OCI-LY7 (cell line): Measurements from ENCODE around the gene ARMC12. TPM values are rescaled to one million over a fixed set of nuclear protein-coding genes. Genes with fewer than 3 reads are reported as not detected.

Experiments used
- BruUV-seq: library from RNA; stranded (reverse); fragments of 400-500 nt; replicated peaks from 2 replicates; lab custom pipeline; 2021; lab: Mats Ljungman, UMichigan
- CTCF ChIA-PET: fragments of 300-600 bp; sonication (Branson Sonifier 250); formaldehyde crosslinking; loops from one replicate; lab custom pipeline; 2022; ENCODE audit warnings: antibody characterized with exemption; ENCODE audit not compliant: unreplicated experiment; lab: Charles Lee
- POLR2A ChIA-PET: fragments of 300-600 bp; sonication (Branson Sonifier 250); formaldehyde crosslinking; loops from one replicate; lab custom pipeline; 2022; ENCODE audit warnings: antibody characterized with exemption; lab: Charles Lee
- DNase-seq: peaks from one replicate; pipeline ENCODE4 v3.0.0-alpha.2; 2015; ENCODE audit warnings: low spot score
- H2AFZ ChIP-seq: fragments of 200-600 bp; sonication (generic), shearing (Covaris generic); 2 replicates; pipeline ENCODE4 v1.6.1; 2014; ENCODE audit warnings: mild to moderate bottlenecking, antibody characterized with exemption, low read length, moderate library complexity
- H3K27ac ChIP-seq: fragments of 200-600 bp; sonication (generic); 2 replicates; pipeline ENCODE4 v1.5.1; 2014; ENCODE audit warnings: mixed run types, low read depth, mild to moderate bottlenecking, moderate library complexity, low read length, inconsistent platforms; ENCODE audit not compliant: poor library complexity, severe bottlenecking
- H3K36me3 ChIP-seq: fragments of 200-600 bp; sonication (generic); 2 replicates; pipeline ENCODE4 v1.6.1; 2014; ENCODE audit warnings: mild to moderate bottlenecking, antibody characterized with exemption, low read length, moderate library complexity, mixed read lengths; ENCODE audit not compliant: insufficient read depth
- H3K4me1 ChIP-seq: fragments of 200-600 bp; sonication (generic); 2 replicates; pipeline ENCODE4 v1.5.1; 2014; ENCODE audit warnings: mild to moderate bottlenecking, low read length; ENCODE audit not compliant: insufficient read depth, poor library complexity, severe bottlenecking
- H3K4me2 ChIP-seq: fragments of 200-600 bp; sonication (generic); 2 replicates; pipeline ENCODE4 v1.6.1; 2014; ENCODE audit warnings: mild to moderate bottlenecking, low read length
- H3K4me3 ChIP-seq: fragments of 200-600 bp; sonication (generic); 2 replicates; pipeline ENCODE4 v1.5.1; 2014; ENCODE audit warnings: mild to moderate bottlenecking, low read depth, low read length; ENCODE audit not compliant: poor library complexity, severe bottlenecking
- H3K79me2 ChIP-seq: fragments of 200-600 bp; sonication (generic); 2 replicates; pipeline ENCODE4 v1.6.1; 2016; ENCODE audit warnings: low read depth, mild to moderate bottlenecking, low read length, moderate library complexity, mixed read lengths; ENCODE audit not compliant: insufficient read depth
- H3K9me2 ChIP-seq: fragments of 200-600 bp; sonication (generic); 2 replicates; pipeline ENCODE4 v1.6.1; 2016; ENCODE audit warnings: mild to moderate bottlenecking, low read length, mixed read lengths; ENCODE audit not compliant: insufficient read depth
- H3K9me3 ChIP-seq: fragments of 200-600 bp; sonication (generic); 2 replicates; pipeline ENCODE4 v1.6.1; 2014; ENCODE audit warnings: mild to moderate bottlenecking, mixed run types, low read length, mixed read lengths
- H4K20me1 ChIP-seq: fragments of 200-600 bp; sonication (generic); 2 replicates; pipeline ENCODE4 v1.6.1; 2014; ENCODE audit warnings: mild to moderate bottlenecking, antibody characterized with exemption, low read length, moderate library complexity, mixed read lengths; ENCODE audit not compliant: insufficient read depth
- EZH2phosphoT487 ChIP-seq: fragments of 200-600 bp; sonication (generic); IDR thresholded peaks from 2 replicates; pipeline ENCODE4 v1.6.1; 2018; ENCODE audit warnings: low read depth, borderline replicate concordance, mild to moderate bottlenecking, mixed run types, antibody characterized with exemption, low read length, moderate library complexity, mixed read lengths
- intact Hi-C: fragments of 100-400 bp; cut with micrococcal nuclease; formaldehyde crosslinking; loops from one replicate; pipeline ENCODE4 v1.10.0; 2022; ENCODE audit not compliant: unreplicated experiment
- total RNA-seq, 2 experiments: library from RNA; depleted of rRNA in 1 of 2; stranded (reverse); fragments of >200 nt in 1 of 2; shearing (Covaris generic) in 1 of 2; gene quantifications; 2 replicates each; pipeline ENCODE4 v1.2.3, GENCODE V29; 2014 to 2022
- TF ChIP-seq, protein P1 (sequence below): fragments of 200-600 bp; sonication (generic); conservative IDR thresholded peaks from 2 replicates; pipeline ENCODE4 v1.5.1; 2014; ENCODE audit warnings: mild to moderate bottlenecking, antibody characterized with exemption, low read length, moderate library complexity, mixed read lengths

The ARMC12 gene
- total RNA-seq, 2 experiments from 2014 or later: 3.4 to 4.9 TPM

DNA sequence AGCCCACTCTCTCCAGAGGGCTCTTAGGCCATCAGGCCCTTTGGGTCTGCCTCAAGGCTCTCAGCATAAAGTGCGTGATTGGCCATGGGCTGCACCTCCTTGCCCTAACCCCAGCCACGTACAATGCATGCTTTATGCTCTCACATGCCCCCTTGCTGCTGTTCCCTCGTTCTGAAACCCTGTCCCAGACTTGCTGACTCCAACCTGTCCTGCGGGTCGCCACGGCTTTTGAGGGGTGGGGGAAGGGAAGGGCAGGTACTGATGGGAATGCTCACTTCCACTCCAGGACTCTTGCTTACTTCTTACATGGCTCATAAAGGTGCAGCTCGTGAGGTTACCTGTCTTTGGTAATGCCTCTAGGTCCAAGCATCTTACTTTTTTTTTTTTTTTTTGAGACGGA is 6.0 kb downstream of the ARMC12 start:
- POLR2A ChIA-PET: no interaction called here
- Histone ChIP-seq H3K36me3 (no peaks in the 10 kb centered on the region), H3K4me1 (no peaks in the 10 kb centered on the region), H3K27ac (no peak overlapping the region), H3K79me2 (no peaks in the 10 kb centered on the region), H3K9me3 (peaks cover 5% of the 10 kb centered on the region; the same call in 1 of the 2 replicates), H2AFZ (no peak overlapping the region), H3K4me2 (no peak overlapping the region), H3K4me3 (no peak overlapping the region), H4K20me1 (no peaks in the 10 kb centered on the region), H3K9me2 (no peaks in the 10 kb centered on the region)
- CTCF ChIA-PET: interaction anchor here (1.0 kb wide), 1 partner anchor 10 kb away, joined by 3 read pairs; no protein-coding TSS in a partner anchor
- TF ChIP-seq EZH2phosphoT487: no peak
- TF ChIP-seq, protein P1, sequence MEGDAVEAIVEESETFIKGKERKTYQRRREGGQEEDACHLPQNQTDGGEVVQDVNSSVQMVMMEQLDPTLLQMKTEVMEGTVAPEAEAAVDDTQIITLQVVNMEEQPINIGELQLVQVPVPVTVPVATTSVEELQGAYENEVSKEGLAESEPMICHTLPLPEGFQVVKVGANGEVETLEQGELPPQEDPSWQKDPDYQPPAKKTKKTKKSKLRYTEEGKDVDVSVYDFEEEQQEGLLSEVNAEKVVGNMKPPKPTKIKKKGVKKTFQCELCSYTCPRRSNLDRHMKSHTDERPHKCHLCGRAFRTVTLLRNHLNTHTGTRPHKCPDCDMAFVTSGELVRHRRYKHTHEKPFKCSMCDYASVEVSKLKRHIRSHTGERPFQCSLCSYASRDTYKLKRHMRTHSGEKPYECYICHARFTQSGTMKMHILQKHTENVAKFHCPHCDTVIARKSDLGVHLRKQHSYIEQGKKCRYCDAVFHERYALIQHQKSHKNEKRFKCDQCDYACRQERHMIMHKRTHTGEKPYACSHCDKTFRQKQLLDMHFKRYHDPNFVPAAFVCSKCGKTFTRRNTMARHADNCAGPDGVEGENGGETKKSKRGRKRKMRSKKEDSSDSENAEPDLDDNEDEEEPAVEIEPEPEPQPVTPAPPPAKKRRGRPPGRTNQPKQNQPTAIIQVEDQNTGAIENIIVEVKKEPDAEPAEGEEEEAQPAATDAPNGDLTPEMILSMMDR: no peak
- BruUV-seq: no TSS peak
- DNase-seq: no peak
- intact Hi-C loops: no loop called here

DNA sequence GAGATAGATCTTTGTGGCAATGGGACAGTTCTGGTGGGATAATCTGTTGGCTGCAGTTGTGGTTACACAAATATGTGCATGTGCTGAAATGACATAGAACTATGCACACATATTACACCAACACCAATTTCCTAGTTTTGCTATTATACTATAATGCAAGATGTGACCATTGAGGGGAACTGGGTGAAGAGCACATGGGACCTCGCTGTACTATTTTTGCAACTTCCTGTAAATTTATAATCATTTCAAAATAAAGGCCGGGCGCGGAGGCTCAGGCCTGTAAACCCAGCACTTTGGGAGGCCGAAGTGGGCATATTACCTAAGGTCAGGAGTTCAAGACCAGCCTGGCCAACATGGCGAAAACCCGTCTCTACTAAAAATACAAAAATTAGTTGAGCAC is 8.7 kb downstream of the ARMC12 start:
- ChIA-PET POLR2A (no interaction called here), CTCF (no interaction called here)
- intact Hi-C loops: no loop called here

DNA sequence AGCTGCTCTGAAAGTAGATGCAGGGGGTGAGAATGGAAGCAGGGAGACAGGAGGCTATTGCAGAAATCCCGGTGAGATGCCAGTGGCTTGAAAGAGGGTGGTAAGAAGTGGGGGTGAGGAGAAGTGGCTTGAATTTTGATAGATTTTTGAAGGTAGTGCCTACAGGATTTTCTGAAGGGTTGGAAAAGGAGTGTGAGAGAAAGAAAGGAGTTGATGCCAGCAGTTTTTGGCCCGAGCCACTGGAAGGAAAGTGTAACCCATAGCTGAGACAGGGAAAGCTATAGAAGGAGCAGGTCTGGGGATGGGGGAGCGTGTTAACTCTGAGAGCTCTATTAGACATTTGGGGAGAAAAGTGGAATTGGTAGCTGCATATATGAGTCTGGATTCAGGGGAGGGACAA is 9.7 kb downstream of the ARMC12 start:
- TF ChIP-seq EZH2phosphoT487: no peak
- TF ChIP-seq, protein P1: no peak
- Histone ChIP-seq H3K9me3 (peaks cover 9% of the 10 kb centered on the region; the same call in 1 of the 2 replicates), H3K27ac (no peak overlapping the region), H3K4me2 (no peak overlapping the region), H3K4me1 (no peaks in the 10 kb centered on the region), H2AFZ (no peak overlapping the region), H3K4me3 (no peak overlapping the region), H3K36me3 (no peaks in the 10 kb centered on the region), H3K9me2 (no peaks in the 10 kb centered on the region), H4K20me1 (no peaks in the 10 kb centered on the region), H3K79me2 (no peaks in the 10 kb centered on the region)
- ChIA-PET CTCF (no interaction called here), POLR2A (no interaction called here)
- intact Hi-C loops: no loop called here
- no TSS peak for BruUV-seq
- DNase-seq: no peak

More for the DNA sequence above, 8.7 kb downstream of the ARMC12 start:
- Histone ChIP-seq H2AFZ (no peak overlapping the region), H3K27ac (no peak overlapping the region), H3K4me2 (no peak overlapping the region), H3K4me3 (no peak overlapping the region), H3K9me3 (peaks cover 9% of the 10 kb centered on the region; the same call in 1 of the 2 replicates), H3K36me3 (no peaks in the 10 kb centered on the region), H3K4me1 (no peaks in the 10 kb centered on the region), H3K79me2 (no peaks in the 10 kb centered on the region), H3K9me2 (no peaks in the 10 kb centered on the region), H4K20me1 (no peaks in the 10 kb centered on the region)
- no TSS peak for BruUV-seq
- no peak for TF ChIP-seq EZH2phosphoT487
- TF ChIP-seq, protein P1: no peak
- no peak for DNase-seq
